Loucy (cell line): Measurements from ENCODE around the gene TMEM119.

Experiments
- EZH2phosphoT487 ChIP-seq: fragments of 200-600 bp; IDR thresholded peaks from 2 replicates; pipeline ENCODE4 v1.6.1; 2018; ENCODE audit warnings: antibody characterized with exemption, mild to moderate bottlenecking, moderate library complexity, borderline replicate concordance
- TF ChIP-seq, protein P1 (sequence below): fragments of 200-600 bp; sonication (generic); conservative IDR thresholded peaks from 2 replicates; pipeline ENCODE4 v1.5.1; 2014; ENCODE audit warnings: mild to moderate bottlenecking, antibody characterized with exemption, low read length

- TF ChIP-seq, protein P1, sequence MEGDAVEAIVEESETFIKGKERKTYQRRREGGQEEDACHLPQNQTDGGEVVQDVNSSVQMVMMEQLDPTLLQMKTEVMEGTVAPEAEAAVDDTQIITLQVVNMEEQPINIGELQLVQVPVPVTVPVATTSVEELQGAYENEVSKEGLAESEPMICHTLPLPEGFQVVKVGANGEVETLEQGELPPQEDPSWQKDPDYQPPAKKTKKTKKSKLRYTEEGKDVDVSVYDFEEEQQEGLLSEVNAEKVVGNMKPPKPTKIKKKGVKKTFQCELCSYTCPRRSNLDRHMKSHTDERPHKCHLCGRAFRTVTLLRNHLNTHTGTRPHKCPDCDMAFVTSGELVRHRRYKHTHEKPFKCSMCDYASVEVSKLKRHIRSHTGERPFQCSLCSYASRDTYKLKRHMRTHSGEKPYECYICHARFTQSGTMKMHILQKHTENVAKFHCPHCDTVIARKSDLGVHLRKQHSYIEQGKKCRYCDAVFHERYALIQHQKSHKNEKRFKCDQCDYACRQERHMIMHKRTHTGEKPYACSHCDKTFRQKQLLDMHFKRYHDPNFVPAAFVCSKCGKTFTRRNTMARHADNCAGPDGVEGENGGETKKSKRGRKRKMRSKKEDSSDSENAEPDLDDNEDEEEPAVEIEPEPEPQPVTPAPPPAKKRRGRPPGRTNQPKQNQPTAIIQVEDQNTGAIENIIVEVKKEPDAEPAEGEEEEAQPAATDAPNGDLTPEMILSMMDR, result no peak
- TF ChIP-seq EZH2phosphoT487, result no peak
These were observed 44.1 kb downstream of the TMEM119 start for GRCh38 chr12:108553799-108554198.
